K562 (cell line): ENCODE results near the gene ATRAID. TPM values are rescaled to one million over a fixed set of nuclear protein-coding genes. Genes with fewer than 3 reads are reported as not detected.

ENCODE experiments used
- ATAC-seq: fragments of 200-7000 bp; cut with Tn5 transposase; 3 replicates; pipeline ENCODE4 v1.9.1; 2020; ENCODE audit warnings: moderate library complexity
- BruUV-seq: library from RNA; stranded (reverse); fragments of 400-500 nt; replicated peaks from 2 replicates; lab custom pipeline; 2021; lab: Mats Ljungman, UMichigan
- CTCF ChIA-PET: fragments of 300-600 bp; formaldehyde crosslinking; extraction: SDS; loops from one replicate; lab custom pipeline; 2021; ENCODE audit warnings: low intra/inter-chr PET ratio; lab: Yijun Ruan, JAX
- POLR2A ChIA-PET: fragments of 300-600, 350-650 bp; sonication (Branson Sonifier 250); formaldehyde crosslinking; extraction: SDS; loops from one replicate; lab custom pipeline; 2021; ENCODE audit warnings: antibody characterized with exemption, inconsistent platforms; lab: Yijun Ruan, JAX
- DNase-seq, 4 experiments: peaks; one replicate each; pipeline versions ENCODE4 v3.0.0 to v3.0.0-alpha.2; 2011 to 2018; ENCODE audit warnings: low spot score in 3 of 4, mixed read lengths in 3 of 4; ENCODE audit errors: extremely low read depth in 1 of 4
- FAIRE-seq: peaks from 2 replicates; lab custom pipeline; 2011; peaks lifted over from hg19 to GRCh38; lab: Jason Lieb, UNC
- H2AFZ ChIP-seq: 2 replicates; pipeline ENCODE4 v1.6.0; 2011; ENCODE audit warnings: low read depth, low read length, control low read depth, inconsistent platforms
- H3K27ac ChIP-seq: fragments of 200-600 bp; 3 replicates; pipeline ENCODE4 v1.8.0; 2011; ENCODE audit warnings: low read depth, mild to moderate bottlenecking, control low read depth, inconsistent platforms, low read length, moderate library complexity, mixed read lengths; ENCODE audit errors: extremely low read depth
- H3K27me3 ChIP-seq, 2 experiments: fragments of 300-600 bp in 1 of 2; 2 replicates in 1 of 2; 3 replicates in 1 of 2; pipeline versions ENCODE4 v1.6.0 to v1.8.0; 2011; ENCODE audit warnings: inconsistent platforms in 2 of 2, low read length in 2 of 2, mild to moderate bottlenecking in 1 of 2, mixed read lengths in 1 of 2, moderate library complexity in 1 of 2; ENCODE audit not compliant: control insufficient read depth in 2 of 2, insufficient read depth in 2 of 2
- H3K36me3 ChIP-seq: fragments of 300-600 bp; 3 replicates; pipeline ENCODE4 v1.8.0; 2011; ENCODE audit warnings: mild to moderate bottlenecking, low read length, inconsistent platforms; ENCODE audit not compliant: control insufficient read depth, insufficient read depth
- H3K4me1 ChIP-seq, 2 experiments: fragments of 200-600 bp in 1 of 2; replicated peaks in 1 of 2; 2 replicates in 1 of 2; 3 replicates in 1 of 2; pipeline versions ENCODE4 v1.5.1 to v1.8.0; 2011; ENCODE audit warnings: inconsistent platforms in 2 of 2, low read length in 2 of 2, mild to moderate bottlenecking in 1 of 2, mixed read lengths in 1 of 2, moderate library complexity in 1 of 2; ENCODE audit not compliant: control insufficient read depth in 2 of 2, insufficient read depth in 2 of 2
- H3K4me2 ChIP-seq: 2 replicates; pipeline ENCODE4 v1.6.1; 2011; ENCODE audit warnings: low read length, control low read depth, inconsistent platforms, mixed read lengths; ENCODE audit not compliant: insufficient read depth
- H3K4me3 ChIP-seq: fragments of 200-600 bp; sonication (generic), shearing (Covaris generic); 2 replicates; pipeline ENCODE4 v1.5.1; 2016; ENCODE audit warnings: control low read depth, inconsistent platforms
- H3K79me2 ChIP-seq: fragments of 200-600 bp; 3 replicates; pipeline ENCODE4 v1.8.0; 2011; ENCODE audit warnings: low read length, inconsistent platforms; ENCODE audit not compliant: control insufficient read depth, insufficient read depth
- H3K9ac ChIP-seq, 2 experiments: 2 replicates each; pipeline versions ENCODE4 v1.6.0 to v1.6.1; 2011; ENCODE audit warnings: low read depth in 2 of 2, low read length in 2 of 2, control low read depth in 1 of 2, inconsistent platforms in 1 of 2, mild to moderate bottlenecking in 1 of 2, mixed read lengths in 1 of 2; ENCODE audit not compliant: insufficient read depth in 1 of 2
- H3K9me1 ChIP-seq: one replicate; pipeline ENCODE4 v1.6.0; 2011; ENCODE audit warnings: inconsistent platforms, mild to moderate bottlenecking, low read length, moderate library complexity; ENCODE audit not compliant: control insufficient read depth, insufficient read depth
- H3K9me3 ChIP-seq: replicated peaks from 2 replicates; pipeline ENCODE4 v1.5.1; 2011; ENCODE audit warnings: low read depth, low read length, inconsistent platforms; ENCODE audit not compliant: control insufficient read depth, insufficient read depth
- H4K20me1 ChIP-seq: replicated peaks from 2 replicates; pipeline ENCODE4 v1.6.1; 2011; ENCODE audit warnings: low read length, inconsistent platforms, mixed read lengths; ENCODE audit not compliant: control insufficient read depth, insufficient read depth
- FOXJ3 ChIP-seq: sonication (generic); formaldehyde crosslinking; IDR thresholded peaks from 2 replicates; pipeline ENCODE4 v1.4.0; 2020; ENCODE audit warnings: mild to moderate bottlenecking, missing genetic modification reagents
- KDM1A ChIP-seq, 2 experiments: fragments of 450-650 bp; IDR thresholded peaks; 2 replicates each; pipeline ENCODE4 v1.6.1; 2016; ENCODE audit warnings: mild to moderate bottlenecking in 2 of 2
- MAFF ChIP-seq: IDR thresholded peaks from 2 replicates; pipeline ENCODE4 v1.6.1; 2012; ENCODE audit warnings: low read length, improper control_type of control experiment
- ZNF75A ChIP-seq: fragments of 450-650 bp; formaldehyde crosslinking; IDR thresholded peaks from 2 replicates; pipeline ENCODE4 v1.4.0; 2020; ENCODE audit warnings: mild to moderate bottlenecking
- WGBS: fragments of 100-300 bp; shearing (Covaris generic); methylation state at CpG from one replicate; pipeline ENCODE4 v1.1.6; 2016; ENCODE audit warnings: low coverage, mixed read lengths; ENCODE audit not compliant: insufficient coverage; ENCODE audit errors: missing lambda C conversion rate; 5-methylcytosine and 5-hydroxymethylcytosine counted together
- in situ Hi-C: fragments of 300-500 bp; cut with MboI; formaldehyde crosslinking; loops from 4 replicates; pipeline ENCODE4 v1.15.0; 2018; ENCODE audit warnings: inconsistent platforms, mixed read lengths
- intact Hi-C: fragments of 100-400 bp; cut with micrococcal nuclease; formaldehyde crosslinking; loops from 2 replicates; pipeline ENCODE4 v1.14.2; 2022
- polyA plus RNA-seq, 8 experiments: library from polyadenylated mRNA; depleted of rRNA in 4 of 8; stranded (reverse) in 5 of 8; unstranded in 3 of 8; fragments of >200 nt; fragmentation: Nextera tagmentation in 2 of 8; fragmentation: Illumina TruSeq in 1 of 8; extraction: Ambion mirVana in 2 of 8; extraction: Trizol in 1 of 8; gene quantifications; 2 replicates each; pipeline versions ENCODE4 v1.2.1 to v1.2.3, GENCODE V29; 2011 to 2014; ENCODE audit warnings: inconsistent platforms in 1 of 8, missing spikeins in 1 of 8
- total RNA-seq, 7 experiments: library from RNA; depleted of rRNA in 6 of 7; stranded (reverse); fragments of >200 nt in 6 of 7; fragmentation: Illumina TruSeq in 2 of 7; extraction: Trizol in 2 of 7; gene quantifications; 2 replicates each; pipeline versions ENCODE4 v1.2.1 to v1.2.3, GENCODE V29; 2011 to 2021; ENCODE audit warnings: low replicate concordance in 1 of 7
- TF ChIP-seq, protein P1 (sequence below): fragments of 450-650 bp; IDR thresholded peaks from 2 replicates; pipeline ENCODE4 v1.6.1; 2017; ENCODE audit warnings: antibody characterized with exemption
- TF ChIP-seq, protein P2 (sequence below): sonication (generic); formaldehyde crosslinking; IDR thresholded peaks from 2 replicates; pipeline ENCODE4 v1.4.0; 2020; ENCODE audit warnings: mild to moderate bottlenecking, missing genetic modification reagents

ATRAID gene
- total and polyA plus RNA-seq, 9 of the 15 experiments (the other 6 are each of a cell fraction or from before 2014, with no cell fraction given): 70.2 to 187 (median 108) TPM

DNA sequence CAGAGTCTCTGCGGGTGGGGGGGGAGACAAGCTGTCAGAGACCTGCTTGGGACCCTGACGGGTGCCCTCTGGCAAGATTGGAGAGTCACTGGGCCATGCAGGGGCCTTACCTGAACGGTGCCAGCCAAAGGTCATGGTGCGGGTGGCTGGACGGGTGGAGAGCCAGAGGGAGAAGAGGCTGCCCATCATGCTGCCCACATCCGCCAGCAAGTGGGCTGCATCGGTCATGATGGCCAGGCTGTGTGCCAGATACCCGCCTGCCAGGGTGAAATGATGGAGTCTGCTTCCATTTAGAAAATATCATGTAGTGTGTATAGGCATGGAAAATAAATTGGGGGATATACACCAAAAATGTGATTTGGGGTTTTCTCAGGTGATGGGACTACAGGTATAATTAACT, 46.2 kb downstream of the ATRAID start:
- no TSS peak for BruUV-seq

More for the DNA sequence above, 46.2 kb downstream of the ATRAID start:
- H3K9ac ChIP-seq: no peak overlapping the region
- no peak overlapping the region for H3K27ac ChIP-seq
- H3K36me3 ChIP-seq: no peaks in the 10 kb centered on the region
- intact Hi-C loops (no loop called here), in situ Hi-C loops (no loop called here)
- DNase-seq: no peak
- 49% methylated on average over 7 of the region's 8 CpGs for WGBS
- H3K27me3 ChIP-seq: peaks cover 19 to 36% of the 10 kb centered on the region in 2 experiments; a peak in 3 of 5 replicates
- no peak for FAIRE-seq
- ATAC-seq: no peak
- H4K20me1 ChIP-seq: no peaks in the 10 kb centered on the region; the same call in none of the 2 replicates
- ChIA-PET CTCF (no interaction called here), POLR2A (interaction anchor here (0.6 kb wide), 1 partner anchor 36 kb away, joined by 4 read pairs; no protein-coding TSS in a partner anchor)
- H3K79me2 ChIP-seq: no peaks in the 10 kb centered on the region
- H3K4me3 ChIP-seq: no peak overlapping the region
- peaks cover 10 to 40% of the 10 kb centered on the region in 2 experiments; a peak in 4 of 5 replicates for H3K4me1 ChIP-seq
- TF ChIP-seq FOXJ3 (CRISPR knock-in tag) (no peak), MAFF (no peak), KDM1A (IDR thresholded peaks at IDR 0.05) (no peak), ZNF75A (CRISPR knock-in tag) (no peak)
- TF ChIP-seq, protein P1, sequence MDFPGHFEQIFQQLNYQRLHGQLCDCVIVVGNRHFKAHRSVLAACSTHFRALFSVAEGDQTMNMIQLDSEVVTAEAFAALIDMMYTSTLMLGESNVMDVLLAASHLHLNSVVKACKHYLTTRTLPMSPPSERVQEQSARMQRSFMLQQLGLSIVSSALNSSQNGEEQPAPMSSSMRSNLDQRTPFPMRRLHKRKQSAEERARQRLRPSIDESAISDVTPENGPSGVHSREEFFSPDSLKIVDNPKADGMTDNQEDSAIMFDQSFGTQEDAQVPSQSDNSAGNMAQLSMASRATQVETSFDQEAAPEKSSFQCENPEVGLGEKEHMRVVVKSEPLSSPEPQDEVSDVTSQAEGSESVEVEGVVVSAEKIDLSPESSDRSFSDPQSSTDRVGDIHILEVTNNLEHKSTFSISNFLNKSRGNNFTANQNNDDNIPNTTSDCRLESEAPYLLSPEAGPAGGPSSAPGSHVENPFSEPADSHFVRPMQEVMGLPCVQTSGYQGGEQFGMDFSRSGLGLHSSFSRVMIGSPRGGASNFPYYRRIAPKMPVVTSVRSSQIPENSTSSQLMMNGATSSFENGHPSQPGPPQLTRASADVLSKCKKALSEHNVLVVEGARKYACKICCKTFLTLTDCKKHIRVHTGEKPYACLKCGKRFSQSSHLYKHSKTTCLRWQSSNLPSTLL: no peak
- TF ChIP-seq, protein P2, sequence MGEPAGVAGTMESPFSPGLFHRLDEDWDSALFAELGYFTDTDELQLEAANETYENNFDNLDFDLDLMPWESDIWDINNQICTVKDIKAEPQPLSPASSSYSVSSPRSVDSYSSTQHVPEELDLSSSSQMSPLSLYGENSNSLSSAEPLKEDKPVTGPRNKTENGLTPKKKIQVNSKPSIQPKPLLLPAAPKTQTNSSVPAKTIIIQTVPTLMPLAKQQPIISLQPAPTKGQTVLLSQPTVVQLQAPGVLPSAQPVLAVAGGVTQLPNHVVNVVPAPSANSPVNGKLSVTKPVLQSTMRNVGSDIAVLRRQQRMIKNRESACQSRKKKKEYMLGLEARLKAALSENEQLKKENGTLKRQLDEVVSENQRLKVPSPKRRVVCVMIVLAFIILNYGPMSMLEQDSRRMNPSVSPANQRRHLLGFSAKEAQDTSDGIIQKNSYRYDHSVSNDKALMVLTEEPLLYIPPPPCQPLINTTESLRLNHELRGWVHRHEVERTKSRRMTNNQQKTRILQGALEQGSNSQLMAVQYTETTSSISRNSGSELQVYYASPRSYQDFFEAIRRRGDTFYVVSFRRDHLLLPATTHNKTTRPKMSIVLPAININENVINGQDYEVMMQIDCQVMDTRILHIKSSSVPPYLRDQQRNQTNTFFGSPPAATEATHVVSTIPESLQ (CRISPR knock-in tag): no peak
- no peak overlapping the region for H2AFZ ChIP-seq
- no peaks in the 10 kb centered on the region for H3K9me3 ChIP-seq
- no peak overlapping the region for H3K4me2 ChIP-seq
- no peaks in the 10 kb centered on the region for H3K9me1 ChIP-seq
